ENCODE measurements around the gene SYK. TPM values are rescaled to one million over a fixed set of nuclear protein-coding genes. Genes with fewer than 3 reads are reported as not detected.

Gene SYK
- total and polyA plus RNA-seq, 2 of the 4 experiments (the other 2 are of a cell fraction), result not detected

DNA sequence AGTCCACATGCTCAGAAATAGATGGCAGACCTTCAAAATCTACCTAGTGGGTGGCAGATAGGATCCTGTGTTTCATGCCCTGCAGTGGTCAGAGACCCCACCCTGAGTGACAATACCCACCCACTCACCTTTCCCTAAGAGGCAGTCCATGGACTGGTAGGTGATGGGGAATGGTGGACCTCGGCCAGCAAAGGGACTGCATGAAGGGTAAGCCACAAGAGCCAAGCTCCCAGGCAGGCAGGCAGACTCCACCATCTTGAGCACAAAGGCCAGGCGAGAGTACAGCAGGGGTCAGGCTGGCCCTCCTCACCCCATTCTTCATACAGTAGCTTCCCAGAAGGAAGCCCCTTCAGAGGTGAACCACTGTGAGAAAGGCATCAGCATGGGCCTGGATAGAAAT lies 78.4 kb downstream of the SYK start:
- Histone ChIP-seq H3K18ac (ENCODE audit: low read depth, low read length) (no peak overlapping the region), H3K9me3 (ENCODE audit: control insufficient read depth, insufficient read depth, low read length) (no peaks in the 10 kb centered on the region), H4K5ac (ENCODE audit: low read depth, low read length) (no peak overlapping the region), H2AK9ac (replicated peaks; ENCODE audit: low read depth, low read length, poor library complexity) (no peak overlapping the region), H3K9ac (ENCODE audit: low read depth, low read length) (no peak overlapping the region), H2BK15ac (ENCODE audit: low read depth, low read length) (no peak overlapping the region), H2AK5ac (ENCODE audit: low read depth, low read length) (no peak overlapping the region), H3K4ac (ENCODE audit: low read depth, low read length) (no peak overlapping the region), H3K14ac (replicated peaks; ENCODE audit: low read depth, low read length) (no peak overlapping the region), H3K79me1 (ENCODE audit: low read depth in 1 of 2, low read length in 2 of 2) (no peaks in the 10 kb centered on the region), H2BK120ac (ENCODE audit: low read depth, low read length) (no peak overlapping the region), H4K91ac (ENCODE audit: insufficient read depth, low read depth, low read length) (no peak overlapping the region), H3K56ac (ENCODE audit: extremely low read depth, insufficient read depth, low read length) (no peak overlapping the region), H2BK20ac (ENCODE audit: low read depth, low read length) (no peak overlapping the region), H3K9me1 (ENCODE audit: insufficient read depth, low read length) (no peaks in the 10 kb centered on the region), H4K20me1 (ENCODE audit: insufficient read depth, low read length) (no peaks in the 10 kb centered on the region), H3K4me3 (ENCODE audit: insufficient read depth, low read depth, low read length) (no peak overlapping the region), H3K36me3 (ENCODE audit: control insufficient read depth, insufficient read depth, low read length) (no peaks in the 10 kb centered on the region), H3K27ac (ENCODE audit: insufficient read depth, low read length) (no peak overlapping the region), H3K4me1 (ENCODE audit: control insufficient read depth, insufficient read depth, low read length) (no peaks in the 10 kb centered on the region), H2AFZ (replicated peaks; ENCODE audit: low read length, poor library complexity) (no peak overlapping the region), H3K23ac (ENCODE audit: low read depth, low read length) (no peak overlapping the region), H3K27me3 (ENCODE audit: control insufficient read depth, insufficient read depth, low read length) (peaks cover 11% of the 10 kb centered on the region; the same call in 1 of the 2 replicates), H3K4me2 (ENCODE audit: low read depth, low read length) (no peak overlapping the region), H2BK5ac (ENCODE audit: low read depth, low read length, poor library complexity, severe bottlenecking) (no peak overlapping the region), H4K8ac (ENCODE audit: low read depth in 2 of 2, low read length in 2 of 2) (no peak overlapping the region)
- TF ChIP-seq BHLHE40 (IDR thresholded peaks at IDR 0.05; ENCODE audit: low read depth, low read length), result no peak
- TF ChIP-seq, protein P1, sequence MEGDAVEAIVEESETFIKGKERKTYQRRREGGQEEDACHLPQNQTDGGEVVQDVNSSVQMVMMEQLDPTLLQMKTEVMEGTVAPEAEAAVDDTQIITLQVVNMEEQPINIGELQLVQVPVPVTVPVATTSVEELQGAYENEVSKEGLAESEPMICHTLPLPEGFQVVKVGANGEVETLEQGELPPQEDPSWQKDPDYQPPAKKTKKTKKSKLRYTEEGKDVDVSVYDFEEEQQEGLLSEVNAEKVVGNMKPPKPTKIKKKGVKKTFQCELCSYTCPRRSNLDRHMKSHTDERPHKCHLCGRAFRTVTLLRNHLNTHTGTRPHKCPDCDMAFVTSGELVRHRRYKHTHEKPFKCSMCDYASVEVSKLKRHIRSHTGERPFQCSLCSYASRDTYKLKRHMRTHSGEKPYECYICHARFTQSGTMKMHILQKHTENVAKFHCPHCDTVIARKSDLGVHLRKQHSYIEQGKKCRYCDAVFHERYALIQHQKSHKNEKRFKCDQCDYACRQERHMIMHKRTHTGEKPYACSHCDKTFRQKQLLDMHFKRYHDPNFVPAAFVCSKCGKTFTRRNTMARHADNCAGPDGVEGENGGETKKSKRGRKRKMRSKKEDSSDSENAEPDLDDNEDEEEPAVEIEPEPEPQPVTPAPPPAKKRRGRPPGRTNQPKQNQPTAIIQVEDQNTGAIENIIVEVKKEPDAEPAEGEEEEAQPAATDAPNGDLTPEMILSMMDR (conservative IDR thresholded peaks at IDR 0.05; ENCODE audit: low read depth, low read length), result no peak
- TF ChIP-seq CHD1 (IDR thresholded peaks at IDR 0.05; ENCODE audit: low read depth, low read length), result no peak
- no peak for TF ChIP-seq MAFK (IDR thresholded peaks at IDR 0.05; ENCODE audit: low read depth, low read length)
- TF ChIP-seq SMC3 (IDR thresholded peaks at IDR 0.05; ENCODE audit: low read depth, low read length), result no peak
- no peak for TF ChIP-seq USF2 (IDR thresholded peaks at IDR 0.05; ENCODE audit: low read depth, low read length)
- TF ChIP-seq RAD21 (IDR thresholded peaks at IDR 0.05; ENCODE audit: low read length), result no peak
- TF ChIP-seq CEBPB (IDR thresholded peaks at IDR 0.05; ENCODE audit: low read depth, low read length), result no peak
- TF ChIP-seq RFX5 (IDR thresholded peaks at IDR 0.05; ENCODE audit: low read depth, low read length), result no peak
- TF ChIP-seq FOS (IDR thresholded peaks at IDR 0.05; ENCODE audit: low read depth, low read length), result no peak
- no peak for TF ChIP-seq NFE2L2 (IDR thresholded peaks at IDR 0.05; ENCODE audit: low read depth, low read length)
- TF ChIP-seq MAZ (IDR thresholded peaks at IDR 0.05; ENCODE audit: borderline replicate concordance, low read depth, low read length), result no peak
- TF ChIP-seq POLR2A (IDR thresholded peaks at IDR 0.05; ENCODE audit: low read depth, low read length), result no peak
- TF ChIP-seq RCOR1 (IDR thresholded peaks at IDR 0.05; ENCODE audit: insufficient replicate concordance, low read length), result no peak
- no peak for TF ChIP-seq MXI1 (IDR thresholded peaks at IDR 0.05; ENCODE audit: borderline replicate concordance, low read depth, low read length)
- TF ChIP-seq ELK1 (IDR thresholded peaks at IDR 0.05; ENCODE audit: borderline replicate concordance, low read depth, low read length), result no peak
- intact Hi-C loops (cut with micrococcal nuclease) (no loop called here), in situ Hi-C loops (cut with MboI; ENCODE audit: low sequenced_read_pairs) (no loop called here), dilution Hi-C loops (cut with HindIII; ENCODE audit: low sequenced_read_pairs, unreplicated experiment) (no loop called here)
- no CpG with 5 or more reads among the region's 2 CpGs for WGBS, 2 experiments (ENCODE audit: extremely low coverage in 2 of 2, insufficient read length in 1 of 2)
- DNase-seq, result no peak
- BruUV-seq (replicated peaks), result no TSS peak
- ChIA-PET POLR2A (ENCODE audit: unreplicated experiment) (no interaction called here), CTCF (interaction anchor here (1.2 kb wide), 1 partner anchor 10 kb away, joined by 4 read pairs; no protein-coding TSS in a partner anchor)
- no peak for ATAC-seq (ENCODE audit: low read depth)
